ENCODE measurements around the gene TP53BP1. TPM values are rescaled to one million over a fixed set of nuclear protein-coding genes. Genes with fewer than 3 reads are reported as not detected.

TP53BP1 gene
- total and polyA plus RNA-seq, 2 of the 13 experiments (the other 11 are each of a cell fraction or from before 2014, with no cell fraction given) = 17.1 to 17.4 TPM

DNA sequence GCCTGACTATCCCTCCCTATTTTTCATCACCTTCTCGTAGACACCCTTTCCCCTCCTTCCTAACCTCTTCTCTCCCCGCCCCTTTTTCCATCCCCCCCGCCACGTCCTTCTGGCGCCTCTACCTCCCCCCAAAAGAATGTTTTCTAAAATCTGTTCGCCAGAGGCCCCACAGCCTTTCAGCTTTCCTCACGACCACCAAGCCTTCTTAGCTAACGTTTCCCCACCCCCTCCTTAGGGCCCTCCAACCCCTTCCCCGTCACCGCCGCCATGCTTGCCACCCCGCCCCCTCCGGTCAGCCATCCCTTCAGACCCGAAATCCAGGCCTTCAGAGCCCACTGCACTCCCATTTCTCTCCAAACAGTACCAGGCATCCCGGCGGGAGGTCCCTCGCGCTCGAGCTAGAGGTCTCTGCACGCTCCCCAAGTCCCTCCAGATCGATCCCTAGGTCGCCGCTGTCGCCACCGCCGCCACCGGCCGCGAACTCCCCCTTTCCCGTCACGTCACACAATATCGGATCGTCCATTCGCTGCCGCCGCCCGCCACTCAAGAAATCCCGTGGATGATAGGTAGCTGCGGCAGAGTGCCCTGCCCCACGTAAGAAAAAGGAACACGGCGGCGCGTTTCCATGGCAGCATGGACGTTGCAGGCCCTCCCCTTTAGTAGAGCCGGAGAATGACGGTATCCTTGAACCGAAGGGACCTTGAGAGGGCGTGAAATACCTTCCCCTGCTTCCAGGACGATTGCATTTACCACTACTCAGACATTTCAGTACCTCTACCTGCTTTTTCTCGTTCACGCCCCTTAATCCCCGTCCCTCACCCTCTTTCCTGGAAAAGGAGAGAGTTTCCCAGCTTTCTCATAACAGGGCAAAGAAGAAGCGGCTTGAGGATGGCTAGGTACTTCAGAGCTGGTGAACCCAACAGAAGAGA is at the start of gene TP53BP1 (continued):
- TF ChIP-seq, protein P1, sequence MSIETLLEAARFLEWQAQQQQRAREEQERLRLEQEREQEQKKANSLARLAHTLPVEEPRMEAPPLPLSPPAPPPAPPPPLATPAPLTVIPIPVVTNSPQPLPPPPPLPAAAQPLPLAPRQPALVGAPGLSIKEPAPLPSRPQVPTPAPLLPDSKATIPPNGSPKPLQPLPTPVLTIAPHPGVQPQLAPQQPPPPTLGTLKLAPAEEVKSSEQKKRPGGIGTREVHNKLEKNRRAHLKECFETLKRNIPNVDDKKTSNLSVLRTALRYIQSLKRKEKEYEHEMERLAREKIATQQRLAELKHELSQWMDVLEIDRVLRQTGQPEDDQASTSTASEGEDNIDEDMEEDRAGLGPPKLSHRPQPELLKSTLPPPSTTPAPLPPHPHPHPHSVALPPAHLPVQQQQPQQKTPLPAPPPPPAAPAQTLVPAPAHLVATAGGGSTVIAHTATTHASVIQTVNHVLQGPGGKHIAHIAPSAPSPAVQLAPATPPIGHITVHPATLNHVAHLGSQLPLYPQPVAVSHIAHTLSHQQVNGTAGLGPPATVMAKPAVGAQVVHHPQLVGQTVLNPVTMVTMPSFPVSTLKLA (IDR thresholded peaks at IDR 0.05) = no peak
- TF ChIP-seq ZBTB20 (CRISPR knock-in tag; IDR thresholded peaks at IDR 0.05; ENCODE audit: borderline replicate concordance, low read depth) (no peak), BRD4 (CRISPR knock-in tag; IDR thresholded peaks at IDR 0.05) (no peak), ZNF205 (CRISPR knock-in tag; IDR thresholded peaks at IDR 0.05) (no peak), IKZF5 (CRISPR knock-in tag; IDR thresholded peaks at IDR 0.05) (no peak), ADNP (CRISPR knock-in tag; IDR thresholded peaks at IDR 0.05) (no peak), ZKSCAN1 (IDR thresholded peaks at IDR 0.05; ENCODE audit: low read length) (no peak), ZNF101 (CRISPR knock-in tag; IDR thresholded peaks at IDR 0.05; ENCODE audit: borderline replicate concordance, low read depth) (no peak), ZHX2 (IDR thresholded peaks at IDR 0.05; ENCODE audit: low read depth) (peak; percentile 97), ZHX2 (CRISPR knock-in tag; IDR thresholded peaks at IDR 0.05; ENCODE audit: borderline replicate concordance) (no peak)
- TF ChIP-seq, protein P2, sequence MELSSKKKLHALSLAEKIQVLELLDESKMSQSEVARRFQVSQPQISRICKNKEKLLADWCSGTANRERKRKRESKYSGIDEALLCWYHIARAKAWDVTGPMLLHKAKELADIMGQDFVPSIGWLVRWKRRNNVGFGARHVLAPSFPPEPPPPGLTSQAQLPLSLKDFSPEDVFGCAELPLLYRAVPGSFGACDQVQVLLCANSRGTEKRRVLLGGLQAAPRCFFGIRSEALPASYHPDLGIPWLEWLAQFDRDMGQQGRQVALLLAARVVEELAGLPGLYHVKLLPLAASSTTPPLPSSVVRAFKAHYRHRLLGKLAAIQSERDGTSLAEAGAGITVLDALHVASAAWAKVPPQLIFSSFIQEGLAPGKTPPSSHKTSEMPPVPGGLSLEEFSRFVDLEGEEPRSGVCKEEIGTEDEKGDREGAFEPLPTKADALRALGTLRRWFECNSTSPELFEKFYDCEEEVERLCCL (CRISPR knock-in tag; IDR thresholded peaks at IDR 0.05; ENCODE audit: borderline replicate concordance) = no peak

Measured in HepG2 (cell line).